ENCODE measurements around the gene ACRV1. TPM values are rescaled to one million over a fixed set of nuclear protein-coding genes. Genes with fewer than 3 reads are reported as not detected.

ACRV1 gene
- total RNA-seq, 1 donor = not detected

GRCh38 chr11:125621995-125622394 lies 58.7 kb downstream of the ACRV1 start:
- no peak for TF ChIP-seq CTCF (IDR thresholded peaks at IDR 0.05; ENCODE audit: extremely low read depth, low read depth, low read length)
- peaks cover 2% of the 10 kb centered on the region for H3K79me2 ChIP-seq (ENCODE audit: insufficient read depth, low read length)
- peak; percentile 59 for DNase-seq (ENCODE audit: insufficient read length, low spot score, missing footprints)
- no peaks in the 10 kb centered on the region for H3K27me3 ChIP-seq (ENCODE audit: insufficient read depth, low read length)
- H3K27ac ChIP-seq (ENCODE audit: low read depth, low read length) = no peak overlapping the region
- peaks cover 46% of the 10 kb centered on the region for H3K36me3 ChIP-seq (ENCODE audit: insufficient read depth, low read length)
- H3K4me2 ChIP-seq (ENCODE audit: insufficient read depth, low read length) = peak overlapping the region; percentile 12
- no peak overlapping the region for H2AFZ ChIP-seq (ENCODE audit: low read length)
- H3K4me3 ChIP-seq (ENCODE audit: insufficient read depth, low read length) = no peak overlapping the region
- no peaks in the 10 kb centered on the region for H3K9me3 ChIP-seq (ENCODE audit: low read depth, low read length)
- peaks cover 18% of the 10 kb centered on the region for H3K4me1 ChIP-seq (ENCODE audit: insufficient read depth, low read length)
- no peaks in the 10 kb centered on the region for H4K20me1 ChIP-seq (ENCODE audit: insufficient read depth, low read length)

Small RNA genes lying within 50 kb of the gene (small RNA-seq; reads per million reads assigned to genes)
- not detected for gene RNU2-35P

Other genes with a start within 250 kb of the ACRV1 start
- 47.8 and 58.9 TPM in 2 replicates for gene FEZ1, start 184.6 kb downstream of the ACRV1 start, total RNA-seq
- gene EI24, start 111.4 kb downstream of the ACRV1 start, total RNA-seq = 76.0 and 85.2 TPM in 2 replicates
- 224 and 286 TPM in 2 replicates for gene STT3A, start 88.0 kb downstream of the ACRV1 start, total RNA-seq
- 16.6 and 22.4 TPM in 2 replicates for gene CHEK1, start 55.7 kb downstream of the ACRV1 start, total RNA-seq
- not detected in 2 replicates for gene PATE1, start 65.4 kb upstream of the ACRV1 start, total RNA-seq
- gene PATE2, start 98.0 kb upstream of the ACRV1 start, total RNA-seq = 0.29 and 0.36 TPM in 2 replicates
- not detected in 2 replicates for gene PATE3, start 107.3 kb upstream of the ACRV1 start, total RNA-seq
- gene PATE4, start 152.5 kb upstream of the ACRV1 start, total RNA-seq = not detected in 2 replicates
- 5.8 and 6.8 TPM in 2 replicates for gene HYLS1, start 206.8 kb upstream of the ACRV1 start, total RNA-seq
- 13.6 and 14.1 TPM in 2 replicates for gene PUS3, start 222.4 kb upstream of the ACRV1 start, total RNA-seq
- gene DDX25, start 223.7 kb upstream of the ACRV1 start, total RNA-seq = under 0.01 TPM in 1 of 2 replicates, not detected in the other

Data from osteoblast (primary cell).